Panc1 (cell line): ENCODE results near the gene FCN1. TPM values are rescaled to one million over a fixed set of nuclear protein-coding genes. Genes with fewer than 3 reads are reported as not detected.

Source experiments
- ATAC-seq: fragments of 200-7000 bp; cut with Tn5 transposase; 2 replicates; pipeline ENCODE4 v1.9.1; 2020; ENCODE audit warnings: mild to moderate bottlenecking, moderate library complexity
- BruUV-seq: library from RNA; stranded (reverse); fragments of 400-500 nt; replicated peaks from 2 replicates; lab custom pipeline; 2021; lab: Mats Ljungman, UMichigan
- CTCF ChIA-PET: fragments of 300-600 bp; sonication (Branson Sonifier 250); formaldehyde crosslinking; loops from one replicate; lab custom pipeline; 2022; ENCODE audit warnings: antibody characterized with exemption; lab: Charles Lee
- POLR2A ChIA-PET: fragments of 300-600 bp; sonication (Branson Sonifier 250); formaldehyde crosslinking; loops from one replicate; lab custom pipeline; 2022; ENCODE audit warnings: antibody characterized with exemption; lab: Charles Lee
- DNase-seq: peaks from one replicate; pipeline ENCODE4 v3.0.0-alpha.2; 2010; ENCODE audit warnings: low read depth, low spot score
- H3K27ac ChIP-seq: 2 replicates; pipeline ENCODE4 v1.5.1; 2011; ENCODE audit warnings: mild to moderate bottlenecking, low read length, inconsistent platforms
- H3K27me3 ChIP-seq: fragments of 200-500 bp; sonication (Bioruptor generic); 2 replicates; pipeline ENCODE4 v1.6.0; 2014; ENCODE audit warnings: low read length, inconsistent platforms; ENCODE audit not compliant: control insufficient read depth, insufficient read depth
- H3K36me3 ChIP-seq: fragments of 200-500 bp; sonication (Bioruptor generic); 2 replicates; pipeline ENCODE4 v1.5.1; 2014; ENCODE audit warnings: inconsistent platforms, mild to moderate bottlenecking, low read length, moderate library complexity; ENCODE audit not compliant: control insufficient read depth, insufficient read depth
- H3K4me1 ChIP-seq: 2 replicates; pipeline ENCODE4 v1.5.1; 2011; ENCODE audit warnings: inconsistent platforms, mild to moderate bottlenecking, low read length, moderate library complexity; ENCODE audit not compliant: control insufficient read depth, insufficient read depth
- H3K4me3 ChIP-seq, 2 experiments: 2 replicates each; pipeline ENCODE4 v1.5.1; 2011 to 2012; ENCODE audit warnings: low read depth in 2 of 2, low read length in 2 of 2, mild to moderate bottlenecking in 2 of 2, inconsistent platforms in 1 of 2, moderate library complexity in 1 of 2
- H3K9me3 ChIP-seq: fragments of 200-500 bp; sonication (Bioruptor generic); 2 replicates; pipeline ENCODE4 v1.5.1; 2014; ENCODE audit warnings: low read depth, mild to moderate bottlenecking, inconsistent platforms, low read length, moderate library complexity; ENCODE audit not compliant: control insufficient read depth, insufficient read depth
- POLR2AphosphoS5 ChIP-seq: IDR thresholded peaks from 2 replicates; pipeline ENCODE4 v1.6.1; 2012; ENCODE audit warnings: mild to moderate bottlenecking, low read depth, low read length, moderate library complexity
- SIN3A ChIP-seq: IDR thresholded peaks from 2 replicates; pipeline ENCODE4 v1.6.1; 2012; ENCODE audit warnings: low read depth, mild to moderate bottlenecking, low read length, moderate library complexity, borderline replicate concordance; ENCODE audit not compliant: insufficient read depth
- TCF7L2 ChIP-seq: IDR thresholded peaks from 2 replicates; pipeline ENCODE4 v1.6.1; 2011; ENCODE audit warnings: mild to moderate bottlenecking, low read depth, low read length, inconsistent platforms
- in situ Hi-C: cut with HindIII; loops from 2 replicates; pipeline ENCODE4 v1.10.0; 2016; ENCODE audit warnings: low sequenced_read_pairs, low pct_unique_long_range_greater_than_20kb
- intact Hi-C: fragments of 100-400 bp; cut with micrococcal nuclease; formaldehyde crosslinking; loops from one replicate; pipeline ENCODE4 v1.10.0; 2022; ENCODE audit not compliant: unreplicated experiment
- total RNA-seq: library from RNA; stranded (reverse); gene quantifications from one replicate; pipeline ENCODE4 v1.2.1, GENCODE V29; 2021; ENCODE audit not compliant: unreplicated experiment
- TF ChIP-seq, protein P1 (sequence below), 2 experiments: IDR thresholded peaks; 2 replicates each; pipeline ENCODE4 v1.6.1; 2011 to 2012; ENCODE audit warnings: low read depth in 2 of 2, control low read depth in 1 of 2, low read length in 1 of 2, mild to moderate bottlenecking in 1 of 2, moderate library complexity in 1 of 2; ENCODE audit not compliant: insufficient read depth in 1 of 2
- TF ChIP-seq, protein P2 (sequence below): fragments of 450-650 bp; IDR thresholded peaks from 2 replicates; pipeline ENCODE4 v1.5.1; 2017; ENCODE audit warnings: mild to moderate bottlenecking

Gene FCN1
- total RNA-seq, 1 experiment from 2014 or later: not detected

DNA sequence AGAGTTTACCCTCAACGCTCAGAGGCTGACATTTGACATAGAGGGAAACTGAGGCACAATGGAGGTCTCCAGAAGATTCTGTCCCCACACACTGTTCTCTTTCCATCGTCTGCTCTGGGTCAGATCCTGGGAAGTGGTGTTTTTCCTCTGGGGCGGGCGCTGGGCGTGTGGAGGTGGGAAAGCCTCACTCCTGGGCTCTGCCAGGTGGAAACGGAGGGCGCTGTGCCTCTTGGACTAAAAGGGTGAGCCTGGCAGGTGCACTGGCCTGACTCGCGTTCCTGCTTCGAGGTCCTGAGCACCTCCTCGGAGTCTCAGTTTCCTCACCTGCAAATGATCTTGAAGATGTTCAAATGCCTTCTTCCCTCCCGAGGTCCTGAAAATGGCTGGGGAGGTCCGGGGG lies 25.7 kb upstream of the FCN1 start:
- ATAC-seq (no peak), DNase-seq (no peak)
- H3K27ac ChIP-seq: no peak overlapping the region
- intact Hi-C loops: no loop called here
- H3K4me3 ChIP-seq: no peak overlapping the region
- in situ Hi-C loops: no loop called here
- POLR2A ChIA-PET: no interaction called here
- no peaks in the 10 kb centered on the region for H3K9me3 ChIP-seq
- no TSS peak for BruUV-seq
- no peaks in the 10 kb centered on the region for H3K36me3 ChIP-seq
- H3K27me3 ChIP-seq: no peaks in the 10 kb centered on the region
- TF ChIP-seq, protein P1, sequence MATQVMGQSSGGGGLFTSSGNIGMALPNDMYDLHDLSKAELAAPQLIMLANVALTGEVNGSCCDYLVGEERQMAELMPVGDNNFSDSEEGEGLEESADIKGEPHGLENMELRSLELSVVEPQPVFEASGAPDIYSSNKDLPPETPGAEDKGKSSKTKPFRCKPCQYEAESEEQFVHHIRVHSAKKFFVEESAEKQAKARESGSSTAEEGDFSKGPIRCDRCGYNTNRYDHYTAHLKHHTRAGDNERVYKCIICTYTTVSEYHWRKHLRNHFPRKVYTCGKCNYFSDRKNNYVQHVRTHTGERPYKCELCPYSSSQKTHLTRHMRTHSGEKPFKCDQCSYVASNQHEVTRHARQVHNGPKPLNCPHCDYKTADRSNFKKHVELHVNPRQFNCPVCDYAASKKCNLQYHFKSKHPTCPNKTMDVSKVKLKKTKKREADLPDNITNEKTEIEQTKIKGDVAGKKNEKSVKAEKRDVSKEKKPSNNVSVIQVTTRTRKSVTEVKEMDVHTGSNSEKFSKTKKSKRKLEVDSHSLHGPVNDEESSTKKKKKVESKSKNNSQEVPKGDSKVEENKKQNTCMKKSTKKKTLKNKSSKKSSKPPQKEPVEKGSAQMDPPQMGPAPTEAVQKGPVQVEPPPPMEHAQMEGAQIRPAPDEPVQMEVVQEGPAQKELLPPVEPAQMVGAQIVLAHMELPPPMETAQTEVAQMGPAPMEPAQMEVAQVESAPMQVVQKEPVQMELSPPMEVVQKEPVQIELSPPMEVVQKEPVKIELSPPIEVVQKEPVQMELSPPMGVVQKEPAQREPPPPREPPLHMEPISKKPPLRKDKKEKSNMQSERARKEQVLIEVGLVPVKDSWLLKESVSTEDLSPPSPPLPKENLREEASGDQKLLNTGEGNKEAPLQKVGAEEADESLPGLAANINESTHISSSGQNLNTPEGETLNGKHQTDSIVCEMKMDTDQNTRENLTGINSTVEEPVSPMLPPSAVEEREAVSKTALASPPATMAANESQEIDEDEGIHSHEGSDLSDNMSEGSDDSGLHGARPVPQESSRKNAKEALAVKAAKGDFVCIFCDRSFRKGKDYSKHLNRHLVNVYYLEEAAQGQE (IDR thresholded peaks at IDR 0.05; ENCODE audit: insufficient read depth in 1 of 2, low read depth in 2 of 2, low read length in 1 of 2): no peak
- TF ChIP-seq, protein P2, sequence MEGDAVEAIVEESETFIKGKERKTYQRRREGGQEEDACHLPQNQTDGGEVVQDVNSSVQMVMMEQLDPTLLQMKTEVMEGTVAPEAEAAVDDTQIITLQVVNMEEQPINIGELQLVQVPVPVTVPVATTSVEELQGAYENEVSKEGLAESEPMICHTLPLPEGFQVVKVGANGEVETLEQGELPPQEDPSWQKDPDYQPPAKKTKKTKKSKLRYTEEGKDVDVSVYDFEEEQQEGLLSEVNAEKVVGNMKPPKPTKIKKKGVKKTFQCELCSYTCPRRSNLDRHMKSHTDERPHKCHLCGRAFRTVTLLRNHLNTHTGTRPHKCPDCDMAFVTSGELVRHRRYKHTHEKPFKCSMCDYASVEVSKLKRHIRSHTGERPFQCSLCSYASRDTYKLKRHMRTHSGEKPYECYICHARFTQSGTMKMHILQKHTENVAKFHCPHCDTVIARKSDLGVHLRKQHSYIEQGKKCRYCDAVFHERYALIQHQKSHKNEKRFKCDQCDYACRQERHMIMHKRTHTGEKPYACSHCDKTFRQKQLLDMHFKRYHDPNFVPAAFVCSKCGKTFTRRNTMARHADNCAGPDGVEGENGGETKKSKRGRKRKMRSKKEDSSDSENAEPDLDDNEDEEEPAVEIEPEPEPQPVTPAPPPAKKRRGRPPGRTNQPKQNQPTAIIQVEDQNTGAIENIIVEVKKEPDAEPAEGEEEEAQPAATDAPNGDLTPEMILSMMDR: no peak
- TF ChIP-seq TCF7L2 (no peak), POLR2AphosphoS5 (no peak), SIN3A (no peak)
- no peaks in the 10 kb centered on the region for H3K4me1 ChIP-seq
- CTCF ChIA-PET: no interaction called here

DNA sequence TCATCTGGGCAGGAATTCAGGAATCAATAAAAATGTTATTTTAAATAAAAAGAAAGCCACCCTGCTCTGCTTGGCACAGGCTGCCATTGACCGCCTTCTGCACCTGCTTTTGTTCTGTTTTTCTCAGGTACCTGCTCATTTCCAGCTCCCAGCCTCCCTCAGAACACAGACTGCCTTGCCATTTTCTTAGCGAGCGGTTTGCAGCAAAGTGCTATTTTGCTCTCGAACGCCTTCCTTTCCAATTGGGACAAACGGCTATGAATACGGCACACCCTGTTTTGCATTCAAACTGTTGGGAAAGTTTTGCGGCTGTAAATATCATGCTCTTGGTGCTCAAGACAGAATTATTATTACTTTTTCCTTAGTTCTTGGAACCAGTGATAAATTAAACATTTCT lies 25.1 kb upstream of the FCN1 start:
- no TSS peak for BruUV-seq
- TF ChIP-seq, protein P2: no peak
- no peak for TF ChIP-seq POLR2AphosphoS5
- no peak for TF ChIP-seq TCF7L2
- TF ChIP-seq, protein P1 (IDR thresholded peaks at IDR 0.05; ENCODE audit: insufficient read depth in 1 of 2, low read depth in 2 of 2, low read length in 1 of 2): no peak
- TF ChIP-seq SIN3A: no peak
- H3K9me3 ChIP-seq: no peaks in the 10 kb centered on the region
- H3K27ac ChIP-seq: no peak overlapping the region
- DNase-seq (no peak), ATAC-seq (no peak)
- CTCF ChIA-PET: no interaction called here
- no peak overlapping the region for H3K4me3 ChIP-seq
- no peaks in the 10 kb centered on the region for H3K4me1 ChIP-seq
- intact Hi-C loops (no loop called here), in situ Hi-C loops (no loop called here)
- POLR2A ChIA-PET: no interaction called here
- no peaks in the 10 kb centered on the region for H3K27me3 ChIP-seq
- no peaks in the 10 kb centered on the region for H3K36me3 ChIP-seq
